ENCODE results near the gene NLGN4Y.

DNA sequence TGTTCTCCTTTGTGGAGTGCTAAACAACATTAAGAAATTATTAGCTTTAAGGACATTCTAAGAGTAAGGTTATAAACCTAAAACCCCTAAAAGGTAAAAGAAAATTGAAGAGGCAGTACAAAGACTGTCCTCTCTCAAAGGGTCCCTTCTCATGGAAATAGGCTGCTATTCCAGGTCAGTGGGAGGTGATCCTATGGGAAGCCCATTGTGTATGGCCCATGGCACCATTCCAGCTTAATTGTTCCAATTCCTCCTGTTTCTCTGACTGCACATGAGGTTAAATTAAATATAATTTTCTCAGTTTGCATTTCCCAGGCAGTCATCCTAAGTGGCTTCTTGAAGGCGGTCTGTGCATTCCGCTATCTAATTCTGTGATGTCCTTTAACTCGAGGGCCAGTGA lies 57.0 kb downstream of the NLGN4Y start:
- TF ChIP-seq, protein P1, sequence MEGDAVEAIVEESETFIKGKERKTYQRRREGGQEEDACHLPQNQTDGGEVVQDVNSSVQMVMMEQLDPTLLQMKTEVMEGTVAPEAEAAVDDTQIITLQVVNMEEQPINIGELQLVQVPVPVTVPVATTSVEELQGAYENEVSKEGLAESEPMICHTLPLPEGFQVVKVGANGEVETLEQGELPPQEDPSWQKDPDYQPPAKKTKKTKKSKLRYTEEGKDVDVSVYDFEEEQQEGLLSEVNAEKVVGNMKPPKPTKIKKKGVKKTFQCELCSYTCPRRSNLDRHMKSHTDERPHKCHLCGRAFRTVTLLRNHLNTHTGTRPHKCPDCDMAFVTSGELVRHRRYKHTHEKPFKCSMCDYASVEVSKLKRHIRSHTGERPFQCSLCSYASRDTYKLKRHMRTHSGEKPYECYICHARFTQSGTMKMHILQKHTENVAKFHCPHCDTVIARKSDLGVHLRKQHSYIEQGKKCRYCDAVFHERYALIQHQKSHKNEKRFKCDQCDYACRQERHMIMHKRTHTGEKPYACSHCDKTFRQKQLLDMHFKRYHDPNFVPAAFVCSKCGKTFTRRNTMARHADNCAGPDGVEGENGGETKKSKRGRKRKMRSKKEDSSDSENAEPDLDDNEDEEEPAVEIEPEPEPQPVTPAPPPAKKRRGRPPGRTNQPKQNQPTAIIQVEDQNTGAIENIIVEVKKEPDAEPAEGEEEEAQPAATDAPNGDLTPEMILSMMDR (conservative IDR thresholded peaks at IDR 0.05) = no peak
- no peak for TF ChIP-seq EZH2 (IDR thresholded peaks at IDR 0.05; ENCODE audit: low read depth)

Measured in PC-9 (cell line).